Measurements from ENCODE around the gene CYBC1. TPM values are rescaled to one million over a fixed set of nuclear protein-coding genes. Genes with fewer than 3 reads are reported as not detected.

The CYBC1 gene
- total and polyA plus RNA-seq, 9 of the 15 experiments (the other 6 are each of a cell fraction or from before 2014, with no cell fraction given), result 1.3 to 71.8 (median 49.9) TPM

GRCh38 chr17:82414548-82415281 is 35.8 kb downstream of the CYBC1 start (continued):
- TF ChIP-seq, protein P1, sequence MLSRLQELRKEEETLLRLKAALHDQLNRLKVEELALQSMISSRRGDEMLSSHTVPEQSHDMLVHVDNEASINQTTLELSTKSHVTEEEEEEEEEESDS (CRISPR knock-in tag; IDR thresholded peaks at IDR 0.05), result no peak
- TF ChIP-seq SMAD3 (CRISPR knock-in tag; conservative IDR thresholded peaks at IDR 0.05), result no peak
- TF ChIP-seq PURB (CRISPR knock-in tag; IDR thresholded peaks at IDR 0.05; ENCODE audit: low read depth), result no peak
- TF ChIP-seq, protein P2, sequence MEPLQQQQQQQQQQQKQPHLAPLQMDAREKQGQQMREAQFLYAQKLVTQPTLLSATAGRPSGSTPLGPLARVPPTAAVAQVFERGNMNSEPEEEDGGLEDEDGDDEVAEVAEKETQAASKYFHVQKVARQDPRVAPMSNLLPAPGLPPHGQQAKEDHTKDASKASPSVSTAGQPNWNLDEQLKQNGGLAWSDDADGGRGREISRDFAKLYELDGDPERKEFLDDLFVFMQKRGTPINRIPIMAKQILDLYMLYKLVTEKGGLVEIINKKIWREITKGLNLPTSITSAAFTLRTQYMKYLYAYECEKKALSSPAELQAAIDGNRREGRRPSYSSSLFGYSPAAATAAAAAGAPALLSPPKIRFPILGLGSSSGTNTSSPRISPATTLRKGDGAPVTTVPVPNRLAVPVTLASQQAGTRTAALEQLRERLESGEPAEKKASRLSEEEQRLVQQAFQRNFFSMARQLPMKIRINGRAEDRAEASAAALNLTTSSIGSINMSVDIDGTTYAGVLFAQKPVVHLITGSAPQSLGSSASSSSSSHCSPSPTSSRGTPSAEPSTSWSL (CRISPR knock-in tag; IDR thresholded peaks at IDR 0.05; ENCODE audit: borderline replicate concordance), result no peak
- no peak for TF ChIP-seq HES1 (IDR thresholded peaks at IDR 0.05; ENCODE audit: low read depth)
- TF ChIP-seq ZNF384 (IDR thresholded peaks at IDR 0.05; ENCODE audit: low read depth, low read length), result no peak
- TF ChIP-seq SOX6 (IDR thresholded peaks at IDR 0.05), result no peak
- TF ChIP-seq GABPB2 (CRISPR knock-in tag; conservative IDR thresholded peaks at IDR 0.05), result no peak
- no peak for TF ChIP-seq HDGF (IDR thresholded peaks at IDR 0.05)
- no peak for TF ChIP-seq CREB5 (CRISPR knock-in tag; IDR thresholded peaks at IDR 0.05)
- TF ChIP-seq SMC3 (conservative IDR thresholded peaks at IDR 0.05; ENCODE audit: insufficient read depth, low read depth, low read length), result peak; percentile 76
- peak; percentile 83 for TF ChIP-seq ZBTB1 (CRISPR knock-in tag; IDR thresholded peaks at IDR 0.05; ENCODE audit: borderline replicate concordance, low read depth)
- peak; percentile 25 for TF ChIP-seq FIP1L1 (IDR thresholded peaks at IDR 0.05; ENCODE audit: low read depth, low read length, poor library complexity, severe bottlenecking)
- peak; percentile 46; the same call in 1 of the 2 replicates for TF ChIP-seq ZNF224 (CRISPR knock-in tag; IDR thresholded peaks at IDR 0.05)
- no peak for TF ChIP-seq ZFPM2 (CRISPR knock-in tag; IDR thresholded peaks at IDR 0.05)
- TF ChIP-seq ZNF699 (CRISPR knock-in tag; IDR thresholded peaks at IDR 0.05; ENCODE audit: insufficient replicate concordance), result no peak
- TF ChIP-seq, protein P3, sequence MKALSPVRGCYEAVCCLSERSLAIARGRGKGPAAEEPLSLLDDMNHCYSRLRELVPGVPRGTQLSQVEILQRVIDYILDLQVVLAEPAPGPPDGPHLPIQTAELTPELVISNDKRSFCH (CRISPR knock-in tag; IDR thresholded peaks at IDR 0.05), result no peak
- TF ChIP-seq, protein P3 (tag; IDR thresholded peaks at IDR 0.05), result peak; percentile 63; the same call in 1 of the 2 replicates
- TF ChIP-seq CTCFL (IDR thresholded peaks at IDR 0.05; ENCODE audit: borderline replicate concordance, insufficient read depth, low read depth, low read length, poor library complexity, severe bottlenecking), result peak; percentile 29
- no peak for TF ChIP-seq RBM17 (IDR thresholded peaks at IDR 0.05; ENCODE audit: borderline replicate concordance, low read depth, low read length)
- TF ChIP-seq RBM34 (IDR thresholded peaks at IDR 0.05; ENCODE audit: borderline replicate concordance, insufficient read depth, low read length), result no peak
- TF ChIP-seq ZNF174 (CRISPR knock-in tag; IDR thresholded peaks at IDR 0.05), result no peak

Data from K562 (cell line).